Activated naive CD4-positive, alpha-beta T cell treated with anti-CD3 and anti-CD28 coated beads, Interleukin-2, amount 50 U/mL, for 72 hours (primary cell): Measurements from ENCODE around the gene ASIC4. TPM values are rescaled to one million over a fixed set of nuclear protein-coding genes. Genes with fewer than 3 reads are reported as not detected.

ENCODE experiments used
- ATAC-seq, 2 donors: fragments of 150-1000 bp; cut with Tn5 transposase; 2 replicates each; pipeline ENCODE4 v1.10.0; 2021; ENCODE audit warnings: mild to moderate bottlenecking in 2 of 2, moderate library complexity in 2 of 2
- DNase-seq, 2 donors: peaks; one replicate each; pipeline ENCODE4 v3.0.0; 2021 to 2022; ENCODE audit warnings: low spot score in 2 of 2
- H3K27ac Mint-ChIP-seq, 2 donors: one replicate each; pipeline ENCODE4 v1.8.0; 2022; ENCODE audit warnings: mild to moderate bottlenecking in 2 of 2, mixed read lengths in 2 of 2
- H3K36me3 Mint-ChIP-seq, 2 donors: one replicate each; pipeline ENCODE4 v1.8.0; 2022; ENCODE audit warnings: mixed read lengths in 2 of 2
- H3K9me3 Mint-ChIP-seq, 2 donors: one replicate each; pipeline ENCODE4 v1.8.0; 2022; ENCODE audit warnings: mixed read lengths in 2 of 2
- total RNA-seq, 2 donors: library from RNA; stranded (reverse); gene quantifications; one replicate each; pipeline ENCODE4 v1.2.3, GENCODE V29; 2022

The ASIC4 gene
- total RNA-seq, 2 donors from 2014 or later: 0.16 to 0.98 TPM

DNA sequence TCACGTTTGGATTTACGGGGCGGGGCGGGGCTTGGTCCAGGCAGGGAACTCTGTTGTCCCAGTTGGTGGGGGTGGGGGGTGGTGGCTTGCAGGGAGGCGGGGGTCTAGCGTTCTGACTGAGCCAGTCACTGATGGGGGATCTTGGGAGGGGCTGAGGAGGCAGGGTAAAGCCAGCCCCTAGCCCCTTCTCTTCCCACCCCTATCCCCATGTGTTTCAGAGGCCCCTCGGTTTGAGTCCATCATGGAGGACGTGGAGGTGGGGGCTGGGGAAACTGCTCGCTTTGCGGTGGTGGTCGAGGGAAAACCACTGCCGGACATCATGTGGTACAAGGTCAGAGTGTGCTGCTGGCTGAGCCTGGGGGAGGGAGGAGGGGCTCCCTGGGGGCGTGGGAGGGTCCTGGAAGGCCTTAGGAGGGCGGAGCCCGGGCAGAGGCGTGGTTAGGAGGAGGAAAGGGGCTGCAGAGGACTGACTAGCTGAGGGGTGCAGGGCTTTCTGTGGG, 37.6 kb upstream of the ASIC4 start:
- Mint-ChIP-seq H3K9me3 (no peaks in the 10 kb centered on the region), H3K27ac (no peak overlapping the region), H3K36me3 (no peaks in the 10 kb centered on the region)
- peak in 1 of 2 donors; percentile 24 for ATAC-seq
- DNase-seq: no peak

DNA sequence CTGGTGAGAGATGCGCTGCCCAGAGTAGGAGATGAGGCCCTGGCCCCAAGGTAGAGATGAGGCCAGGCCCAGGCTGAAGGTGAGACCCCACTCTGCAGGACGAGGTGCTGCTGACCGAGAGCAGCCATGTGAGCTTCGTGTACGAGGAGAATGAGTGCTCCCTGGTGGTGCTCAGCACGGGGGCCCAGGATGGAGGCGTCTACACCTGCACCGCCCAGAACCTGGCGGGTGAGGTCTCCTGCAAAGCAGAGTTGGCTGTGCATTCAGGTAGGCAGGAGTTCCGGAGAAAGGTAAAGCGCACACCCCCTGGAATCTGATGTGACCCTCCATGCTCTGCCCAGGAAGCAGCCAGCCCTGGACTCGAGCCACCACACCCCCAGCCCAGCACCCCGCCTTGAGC, 37.1 kb upstream of the ASIC4 start:
- Mint-ChIP-seq H3K27ac (no peak overlapping the region), H3K9me3 (no peaks in the 10 kb centered on the region), H3K36me3 (no peaks in the 10 kb centered on the region)
- DNase-seq (no peak), ATAC-seq (peak in 1 of 2 donors; percentile 10)

DNA sequence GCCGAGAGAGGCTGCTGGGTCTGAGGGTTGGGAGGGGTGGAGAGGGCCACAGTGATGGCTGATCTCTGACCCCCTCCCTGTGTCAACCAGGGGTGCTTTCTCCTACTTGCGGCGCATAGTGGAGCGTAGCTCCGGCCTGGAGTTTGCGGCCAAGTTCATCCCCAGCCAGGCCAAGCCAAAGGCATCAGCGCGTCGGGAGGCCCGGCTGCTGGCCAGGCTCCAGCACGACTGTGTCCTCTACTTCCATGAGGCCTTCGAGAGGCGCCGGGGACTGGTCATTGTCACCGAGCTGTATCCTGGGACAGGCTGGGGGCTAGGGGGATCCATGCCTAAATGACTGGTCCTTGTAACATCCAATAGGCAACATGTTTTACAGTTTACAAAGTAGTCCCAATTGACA, 36.5 kb upstream of the ASIC4 start:
- no peak overlapping the region for H3K27ac Mint-ChIP-seq
- no peaks in the 10 kb centered on the region for H3K36me3 Mint-ChIP-seq
- H3K9me3 Mint-ChIP-seq: no peaks in the 10 kb centered on the region
- ATAC-seq (no peak), DNase-seq (no peak)

DNA sequence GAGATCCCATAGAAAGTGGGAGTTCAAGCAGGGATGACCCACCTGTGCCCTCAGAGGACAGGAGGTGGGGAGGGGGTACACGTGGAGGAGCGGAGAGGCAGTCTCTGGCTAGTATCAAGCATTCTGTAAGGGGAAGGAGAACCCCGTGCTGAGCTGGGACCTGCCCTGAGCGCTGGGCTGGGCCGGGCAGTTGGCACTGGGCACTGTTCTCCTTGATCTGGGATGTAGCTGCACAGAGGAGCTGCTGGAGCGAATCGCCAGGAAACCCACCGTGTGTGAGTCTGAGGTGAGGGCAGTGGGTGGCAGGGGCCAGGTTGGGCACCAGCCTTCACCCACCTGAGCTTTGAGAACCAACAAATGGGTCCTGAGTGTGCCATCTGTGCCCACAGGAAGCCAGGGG, 35.4 kb upstream of the ASIC4 start:
- Mint-ChIP-seq H3K9me3 (no peaks in the 10 kb centered on the region), H3K36me3 (no peaks in the 10 kb centered on the region), H3K27ac (no peak overlapping the region)
- ATAC-seq: no peak
- DNase-seq: no peak

DNA sequence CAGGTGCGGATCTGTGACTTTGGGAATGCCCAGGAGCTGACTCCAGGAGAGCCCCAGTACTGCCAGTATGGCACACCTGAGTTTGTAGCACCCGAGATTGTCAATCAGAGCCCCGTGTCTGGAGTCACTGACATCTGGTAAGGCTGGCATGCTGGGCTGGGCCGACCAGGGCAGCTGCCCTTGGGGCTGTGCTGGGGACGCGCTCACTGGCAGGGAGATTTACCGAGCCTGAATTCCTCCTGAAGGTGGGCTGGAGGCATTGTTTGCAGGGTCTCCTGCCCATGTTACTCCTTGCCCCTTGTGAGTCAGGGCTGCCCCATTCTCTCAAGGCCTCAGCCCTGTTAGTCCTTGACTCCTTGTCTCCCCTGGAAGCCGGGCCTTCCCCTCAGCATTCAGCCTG, 34.3 kb upstream of the ASIC4 start:
- no peak for ATAC-seq
- no peaks in the 10 kb centered on the region for H3K9me3 Mint-ChIP-seq
- H3K27ac Mint-ChIP-seq: no peak overlapping the region
- no peak for DNase-seq
- H3K36me3 Mint-ChIP-seq: no peaks in the 10 kb centered on the region

DNA sequence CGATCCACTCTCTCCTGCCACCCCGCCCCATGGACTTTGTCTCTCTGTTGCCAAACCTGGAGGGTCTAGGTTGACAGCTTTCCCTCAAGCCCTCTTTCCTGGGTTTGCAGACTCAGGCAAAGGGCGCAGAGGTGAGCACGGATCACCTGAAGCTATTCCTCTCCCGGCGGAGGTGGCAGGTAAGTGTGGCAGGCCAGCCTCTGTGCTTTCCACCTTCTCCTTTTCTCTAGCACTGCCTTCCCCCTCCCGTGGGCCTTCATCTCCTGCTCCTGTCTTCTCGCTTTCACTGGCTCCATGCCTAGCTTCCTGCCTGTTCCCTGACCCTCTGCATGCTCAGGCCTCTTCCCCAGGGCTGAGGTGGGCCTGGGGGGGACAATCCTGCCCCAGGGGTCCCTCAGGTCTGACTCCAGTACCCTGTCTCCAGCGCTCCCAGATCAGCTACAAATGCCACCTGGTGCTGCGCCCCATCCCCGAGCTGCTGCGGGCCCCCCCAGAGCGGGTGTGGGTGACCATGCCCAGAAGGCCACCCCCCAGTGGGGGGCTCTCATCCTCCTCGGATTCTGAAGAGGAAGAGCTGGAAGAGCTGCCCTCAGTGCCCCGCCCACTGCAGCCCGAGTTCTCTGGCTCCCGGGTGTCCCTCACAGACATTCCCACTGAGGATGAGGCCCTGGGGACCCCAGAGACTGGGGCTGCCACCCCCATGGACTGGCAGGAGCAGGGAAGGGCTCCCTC, 31.4 kb upstream of the ASIC4 start:
- Mint-ChIP-seq H3K36me3 (no peaks in the 10 kb centered on the region), H3K27ac (no peak overlapping the region), H3K9me3 (no peaks in the 10 kb centered on the region)
- no peak for ATAC-seq
- no peak for DNase-seq

DNA sequence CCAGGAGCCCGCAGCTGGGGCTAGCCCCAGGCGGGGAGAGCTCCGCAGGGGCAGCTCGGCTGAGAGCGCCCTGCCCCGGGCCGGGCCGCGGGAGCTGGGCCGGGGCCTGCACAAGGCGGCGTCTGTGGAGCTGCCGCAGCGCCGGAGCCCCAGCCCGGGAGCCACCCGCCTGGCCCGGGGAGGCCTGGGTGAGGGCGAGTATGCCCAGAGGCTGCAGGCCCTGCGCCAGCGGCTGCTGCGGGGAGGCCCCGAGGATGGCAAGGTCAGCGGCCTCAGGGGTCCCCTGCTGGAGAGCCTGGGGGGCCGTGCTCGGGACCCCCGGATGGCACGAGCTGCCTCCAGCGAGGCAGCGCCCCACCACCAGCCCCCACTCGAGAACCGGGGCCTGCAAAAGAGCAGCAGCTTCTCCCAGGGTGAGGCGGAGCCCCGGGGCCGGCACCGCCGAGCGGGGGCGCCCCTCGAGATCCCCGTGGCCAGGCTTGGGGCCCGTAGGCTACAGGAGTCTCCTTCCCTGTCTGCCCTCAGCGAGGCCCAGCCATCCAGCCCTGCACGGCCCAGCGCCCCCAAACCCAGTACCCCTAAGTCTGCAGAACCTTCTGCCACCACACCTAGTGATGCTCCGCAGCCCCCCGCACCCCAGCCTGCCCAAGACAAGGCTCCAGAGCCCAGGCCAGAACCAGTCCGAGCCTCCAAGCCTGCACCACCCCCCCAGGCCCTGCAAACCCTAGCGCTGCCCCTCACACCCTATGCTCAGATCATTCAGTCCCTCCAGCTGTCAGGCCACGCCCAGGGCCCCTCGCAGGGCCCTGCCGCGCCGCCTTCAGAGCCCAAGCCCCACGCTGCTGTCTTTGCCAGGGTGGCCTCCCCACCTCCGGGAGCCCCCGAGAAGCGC, 30.6 kb upstream of the ASIC4 start:
- DNase-seq (no peak), ATAC-seq (peak in 1 of 2 donors; percentile 39)
- Mint-ChIP-seq H3K9me3 (no peaks in the 10 kb centered on the region), H3K27ac (no peak overlapping the region), H3K36me3 (no peaks in the 10 kb centered on the region)

DNA sequence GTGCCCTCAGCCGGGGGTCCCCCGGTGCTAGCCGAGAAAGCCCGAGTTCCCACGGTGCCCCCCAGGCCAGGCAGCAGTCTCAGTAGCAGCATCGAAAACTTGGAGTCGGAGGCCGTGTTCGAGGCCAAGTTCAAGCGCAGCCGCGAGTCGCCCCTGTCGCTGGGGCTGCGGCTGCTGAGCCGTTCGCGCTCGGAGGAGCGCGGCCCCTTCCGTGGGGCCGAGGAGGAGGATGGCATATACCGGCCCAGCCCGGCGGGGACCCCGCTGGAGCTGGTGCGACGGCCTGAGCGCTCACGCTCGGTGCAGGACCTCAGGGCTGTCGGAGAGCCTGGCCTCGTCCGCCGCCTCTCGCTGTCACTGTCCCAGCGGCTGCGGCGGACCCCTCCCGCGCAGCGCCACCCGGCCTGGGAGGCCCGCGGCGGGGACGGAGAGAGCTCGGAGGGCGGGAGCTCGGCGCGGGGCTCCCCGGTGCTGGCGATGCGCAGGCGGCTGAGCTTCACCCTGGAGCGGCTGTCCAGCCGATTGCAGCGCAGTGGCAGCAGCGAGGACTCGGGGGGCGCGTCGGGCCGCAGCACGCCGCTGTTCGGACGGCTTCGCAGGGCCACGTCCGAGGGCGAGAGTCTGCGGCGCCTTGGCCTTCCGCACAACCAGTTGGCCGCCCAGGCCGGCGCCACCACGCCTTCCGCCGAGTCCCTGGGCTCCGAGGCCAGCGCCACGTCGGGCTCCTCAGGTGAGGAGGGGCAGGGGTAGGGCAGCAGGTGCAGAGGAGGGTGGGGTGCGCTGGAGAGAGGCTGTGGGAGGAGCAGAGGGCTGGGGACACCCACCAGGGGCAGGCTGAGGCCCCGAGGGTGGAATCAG, 29.7 kb upstream of the ASIC4 start:
- H3K9me3 Mint-ChIP-seq: no peaks in the 10 kb centered on the region
- peak; percentile 25 to 43 for ATAC-seq
- no peaks in the 10 kb centered on the region for H3K36me3 Mint-ChIP-seq
- H3K27ac Mint-ChIP-seq: no peak overlapping the region
- DNase-seq: no peak

DNA sequence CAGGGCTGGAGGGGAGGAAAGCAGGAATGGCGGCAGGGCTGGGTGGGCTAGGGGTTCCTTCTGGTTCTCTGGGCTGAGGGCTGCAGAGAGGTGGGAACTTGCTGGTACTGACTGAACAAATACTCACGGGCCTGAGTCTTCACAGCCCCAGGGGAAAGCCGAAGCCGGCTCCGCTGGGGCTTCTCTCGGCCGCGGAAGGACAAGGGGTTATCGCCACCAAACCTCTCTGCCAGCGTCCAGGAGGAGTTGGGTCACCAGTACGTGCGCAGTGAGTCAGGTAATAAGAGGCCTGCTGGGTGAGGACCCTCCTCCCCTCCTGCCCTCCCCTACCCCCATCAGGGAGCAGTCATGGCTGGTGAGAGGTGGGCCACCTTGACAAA, 29.1 kb upstream of the ASIC4 start:
- H3K36me3 Mint-ChIP-seq: no peaks in the 10 kb centered on the region
- H3K27ac Mint-ChIP-seq: no peak overlapping the region
- no peaks in the 10 kb centered on the region for H3K9me3 Mint-ChIP-seq
- ATAC-seq: no peak
- DNase-seq: no peak

DNA sequence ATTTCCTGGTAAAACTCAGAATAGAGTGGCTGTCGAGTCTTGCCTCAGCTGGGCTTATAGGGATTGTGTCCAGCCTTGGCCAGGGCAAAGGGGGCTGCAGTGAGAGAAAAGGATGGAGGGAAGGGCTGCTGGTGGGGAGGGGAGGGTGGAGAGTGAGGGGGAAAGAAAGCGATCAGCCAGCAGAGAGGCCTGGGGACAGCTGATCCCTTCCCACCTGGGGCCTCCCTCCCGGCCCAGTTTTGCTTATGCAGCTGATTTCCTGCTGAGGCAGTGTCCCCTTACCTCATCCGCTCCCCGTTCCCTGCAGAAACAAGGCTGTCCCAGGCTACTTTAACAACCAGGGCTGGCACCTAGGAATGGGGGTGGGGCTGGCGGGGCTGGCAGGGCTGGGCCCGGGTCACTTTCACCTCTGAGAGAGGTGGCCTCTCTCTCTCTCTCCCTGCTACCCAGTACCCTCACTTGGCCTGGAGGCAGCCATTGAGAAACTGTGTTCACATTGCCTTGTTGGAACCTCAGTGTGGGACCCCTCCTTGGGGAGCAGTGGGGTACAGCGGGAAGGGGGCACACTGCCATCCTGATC, 27.8 kb upstream of the ASIC4 start:
- DNase-seq: no peak
- Mint-ChIP-seq H3K36me3 (no peaks in the 10 kb centered on the region), H3K9me3 (no peaks in the 10 kb centered on the region), H3K27ac (no peak overlapping the region)
- ATAC-seq: no peak

DNA sequence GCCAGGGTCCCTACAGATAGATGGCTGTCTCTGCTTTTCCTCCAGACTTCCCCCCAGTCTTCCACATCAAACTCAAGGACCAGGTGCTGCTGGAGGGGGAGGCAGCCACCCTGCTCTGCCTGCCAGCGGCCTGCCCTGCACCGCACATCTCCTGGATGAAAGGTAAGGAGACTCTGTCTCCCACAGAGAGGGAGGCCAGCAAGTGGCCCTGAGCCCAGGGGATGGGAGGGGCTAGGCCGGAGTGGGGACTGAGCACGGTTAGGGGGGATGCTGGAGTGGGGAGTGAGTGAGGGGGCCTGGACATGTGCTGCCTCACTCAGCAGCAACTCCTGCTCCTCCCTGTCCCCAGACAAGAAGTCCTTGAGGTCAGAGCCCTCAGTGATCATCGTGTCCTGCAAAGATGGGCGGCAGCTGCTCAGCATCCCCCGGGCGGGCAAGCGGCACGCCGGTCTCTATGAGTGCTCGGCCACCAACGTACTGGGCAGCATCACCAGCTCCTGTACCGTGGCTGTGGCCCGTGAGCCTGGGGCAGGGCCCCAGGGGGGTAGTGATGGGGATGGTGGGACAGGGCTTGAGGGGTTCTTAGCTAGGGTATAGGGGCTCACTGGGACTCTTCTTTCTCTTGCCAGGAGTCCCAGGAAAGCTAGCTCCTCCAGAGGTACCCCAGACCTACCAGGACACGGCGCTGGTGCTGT, 26.0 kb upstream of the ASIC4 start:
- ATAC-seq (no peak), DNase-seq (no peak)
- no peaks in the 10 kb centered on the region for H3K9me3 Mint-ChIP-seq
- no peak overlapping the region for H3K27ac Mint-ChIP-seq
- H3K36me3 Mint-ChIP-seq: no peaks in the 10 kb centered on the region

DNA sequence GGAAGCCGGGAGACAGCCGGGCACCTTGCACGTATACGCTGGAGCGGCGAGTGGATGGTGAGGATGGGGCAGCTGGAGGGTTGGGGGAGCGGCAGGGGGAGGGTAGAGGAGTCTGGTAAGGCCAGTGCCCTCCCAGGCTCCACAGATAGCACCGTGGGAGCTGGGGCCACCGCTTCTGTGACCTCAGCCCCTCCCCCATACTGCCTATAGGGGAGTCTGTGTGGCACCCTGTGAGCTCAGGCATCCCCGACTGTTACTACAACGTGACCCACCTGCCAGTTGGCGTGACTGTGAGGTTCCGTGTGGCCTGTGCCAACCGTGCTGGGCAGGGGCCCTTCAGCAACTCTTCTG, 25.5 kb upstream of the ASIC4 start:
- DNase-seq (no peak), ATAC-seq (no peak)
- Mint-ChIP-seq H3K27ac (no peak overlapping the region), H3K9me3 (no peaks in the 10 kb centered on the region), H3K36me3 (no peaks in the 10 kb centered on the region)

DNA sequence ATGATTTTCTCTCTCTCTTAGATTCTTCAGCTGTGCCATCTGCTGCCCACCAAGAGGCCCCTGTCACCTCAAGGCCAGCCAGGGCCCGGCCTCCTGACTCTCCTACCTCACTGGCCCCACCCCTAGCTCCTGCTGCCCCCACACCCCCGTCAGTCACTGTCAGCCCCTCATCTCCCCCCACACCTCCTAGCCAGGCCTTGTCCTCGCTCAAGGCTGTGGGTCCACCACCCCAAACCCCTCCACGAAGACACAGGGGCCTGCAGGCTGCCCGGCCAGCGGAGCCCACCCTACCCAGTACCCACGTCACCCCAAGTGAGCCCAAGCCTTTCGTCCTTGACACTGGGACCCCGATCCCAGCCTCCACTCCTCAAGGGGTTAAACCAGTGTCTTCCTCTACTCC, 25.0 kb upstream of the ASIC4 start:
- H3K9me3 Mint-ChIP-seq: no peaks in the 10 kb centered on the region
- ATAC-seq (no peak), DNase-seq (no peak)
- no peak overlapping the region for H3K27ac Mint-ChIP-seq
- no peaks in the 10 kb centered on the region for H3K36me3 Mint-ChIP-seq

DNA sequence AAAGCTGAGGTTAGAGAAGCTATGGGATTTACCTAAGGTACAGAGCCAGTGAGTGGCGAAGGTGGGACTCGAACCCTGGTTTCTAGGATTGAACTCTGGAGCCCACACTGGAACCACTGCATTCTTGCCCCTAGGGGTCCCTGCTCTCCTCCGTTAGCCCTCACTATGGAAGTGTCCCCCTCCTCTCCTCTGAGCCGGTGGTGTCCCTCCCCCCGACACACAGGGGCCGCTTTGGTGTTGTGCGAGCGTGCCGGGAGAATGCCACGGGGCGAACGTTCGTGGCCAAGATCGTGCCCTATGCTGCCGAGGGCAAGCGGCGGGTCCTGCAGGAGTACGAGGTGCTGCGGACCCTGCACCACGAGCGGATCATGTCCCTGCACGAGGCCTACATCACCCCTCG, 24.1 kb upstream of the ASIC4 start:
- DNase-seq (no peak), ATAC-seq (no peak)
- no peak overlapping the region for H3K27ac Mint-ChIP-seq
- H3K36me3 Mint-ChIP-seq: no peaks in the 10 kb centered on the region
- no peaks in the 10 kb centered on the region for H3K9me3 Mint-ChIP-seq

DNA sequence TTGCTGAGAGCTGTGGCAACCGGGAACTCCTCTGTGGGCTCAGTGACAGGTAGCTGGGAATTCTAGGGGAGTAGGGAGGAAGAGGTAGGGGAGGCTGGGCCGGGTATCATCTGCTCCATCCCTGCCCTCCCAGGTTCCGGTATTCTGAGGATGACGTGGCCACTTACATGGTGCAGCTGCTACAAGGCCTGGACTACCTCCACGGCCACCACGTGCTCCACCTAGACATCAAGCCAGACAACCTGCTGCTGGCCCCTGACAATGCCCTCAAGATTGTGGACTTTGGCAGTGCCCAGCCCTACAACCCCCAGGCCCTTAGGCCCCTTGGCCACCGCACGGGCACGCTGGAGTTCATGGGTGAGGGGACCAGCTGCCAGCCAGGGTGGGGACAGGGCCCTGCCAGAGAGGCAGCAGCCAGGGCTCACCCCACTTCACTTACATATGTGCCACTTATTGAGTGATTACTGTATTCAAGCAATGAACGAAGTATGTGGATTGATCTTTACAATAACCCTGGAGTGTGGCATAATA, 23.6 kb upstream of the ASIC4 start:
- Mint-ChIP-seq H3K9me3 (no peaks in the 10 kb centered on the region), H3K36me3 (no peaks in the 10 kb centered on the region), H3K27ac (no peak overlapping the region)
- DNase-seq (no peak), ATAC-seq (no peak)
